ENCODE results near the gene CHTOP. TPM values are rescaled to one million over a fixed set of nuclear protein-coding genes. Genes with fewer than 3 reads are reported as not detected.

The CHTOP gene
- polyA plus RNA-seq, 1 experiment, result 36.8 TPM

DNA sequence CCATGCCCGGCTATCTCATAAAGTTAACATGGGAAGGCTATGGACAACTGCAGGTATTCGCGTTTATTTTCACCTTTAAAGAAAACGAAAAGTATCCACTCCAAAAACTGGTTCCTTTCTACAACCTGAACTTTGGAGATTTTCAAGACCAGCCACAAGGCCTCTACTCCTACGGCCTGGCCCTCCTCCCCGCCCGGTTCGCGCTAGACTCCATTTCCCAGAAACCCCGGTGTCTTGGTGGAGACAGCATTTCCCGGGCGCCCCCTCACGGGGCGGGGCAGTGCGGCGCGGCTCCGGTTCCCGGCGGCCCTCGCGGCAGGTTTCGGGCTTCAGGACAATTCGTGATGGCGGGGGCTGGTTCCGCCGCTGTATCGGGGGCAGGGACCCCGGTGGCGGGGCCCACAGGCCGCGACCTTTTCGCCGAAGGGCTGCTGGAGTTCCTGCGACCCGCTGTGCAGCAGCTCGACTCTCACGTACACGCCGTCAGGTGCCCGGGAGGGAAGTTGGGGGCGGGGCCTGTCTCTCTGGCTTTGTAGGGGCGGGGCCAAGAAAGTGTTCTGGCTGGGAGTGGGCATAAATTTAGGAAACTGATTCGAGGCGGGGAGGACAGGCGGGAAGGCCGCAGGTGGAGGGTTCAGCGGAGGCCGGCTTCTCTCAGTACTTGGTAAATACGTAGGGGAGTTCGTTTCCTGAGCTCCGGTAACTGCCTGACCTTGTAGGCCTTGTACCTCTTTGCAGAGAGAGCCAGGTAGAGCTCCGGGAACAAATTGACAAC is 24.7 kb downstream of the CHTOP start, which contains the start of gene SNAPIN:
Gene SNAPIN, plus strand, starts transcription at position 304 of the 775 bp plus-strand sequence. Its CDS starts 41 bp downstream, at position 345.
- DNase-seq (ENCODE audit: low read depth), result no peak
- H3K36me3 ChIP-seq (ENCODE audit: control insufficient read depth, insufficient read depth, low read length), result peaks cover 11% of the 10 kb centered on the region
- ChIA-PET POLR2A (no interaction called here), CTCF (interaction anchor here (1.0 to 1.3 kb wide), 2 partner anchors 13 to 19 kb away, joined by 3 read pairs; no protein-coding TSS in a partner anchor)
- H3K4me3 ChIP-seq (ENCODE audit: low read depth, low read length), result peak within 1 kb of the TSS; percentile 85
- TF ChIP-seq, protein P1, sequence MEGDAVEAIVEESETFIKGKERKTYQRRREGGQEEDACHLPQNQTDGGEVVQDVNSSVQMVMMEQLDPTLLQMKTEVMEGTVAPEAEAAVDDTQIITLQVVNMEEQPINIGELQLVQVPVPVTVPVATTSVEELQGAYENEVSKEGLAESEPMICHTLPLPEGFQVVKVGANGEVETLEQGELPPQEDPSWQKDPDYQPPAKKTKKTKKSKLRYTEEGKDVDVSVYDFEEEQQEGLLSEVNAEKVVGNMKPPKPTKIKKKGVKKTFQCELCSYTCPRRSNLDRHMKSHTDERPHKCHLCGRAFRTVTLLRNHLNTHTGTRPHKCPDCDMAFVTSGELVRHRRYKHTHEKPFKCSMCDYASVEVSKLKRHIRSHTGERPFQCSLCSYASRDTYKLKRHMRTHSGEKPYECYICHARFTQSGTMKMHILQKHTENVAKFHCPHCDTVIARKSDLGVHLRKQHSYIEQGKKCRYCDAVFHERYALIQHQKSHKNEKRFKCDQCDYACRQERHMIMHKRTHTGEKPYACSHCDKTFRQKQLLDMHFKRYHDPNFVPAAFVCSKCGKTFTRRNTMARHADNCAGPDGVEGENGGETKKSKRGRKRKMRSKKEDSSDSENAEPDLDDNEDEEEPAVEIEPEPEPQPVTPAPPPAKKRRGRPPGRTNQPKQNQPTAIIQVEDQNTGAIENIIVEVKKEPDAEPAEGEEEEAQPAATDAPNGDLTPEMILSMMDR (IDR thresholded peaks at IDR 0.05; ENCODE audit: insufficient read depth, low read depth, low read length), result peak; percentile 26
- H3K27me3 ChIP-seq (ENCODE audit: control insufficient read depth, insufficient read depth, low read length), result no peaks in the 10 kb centered on the region

DNA sequence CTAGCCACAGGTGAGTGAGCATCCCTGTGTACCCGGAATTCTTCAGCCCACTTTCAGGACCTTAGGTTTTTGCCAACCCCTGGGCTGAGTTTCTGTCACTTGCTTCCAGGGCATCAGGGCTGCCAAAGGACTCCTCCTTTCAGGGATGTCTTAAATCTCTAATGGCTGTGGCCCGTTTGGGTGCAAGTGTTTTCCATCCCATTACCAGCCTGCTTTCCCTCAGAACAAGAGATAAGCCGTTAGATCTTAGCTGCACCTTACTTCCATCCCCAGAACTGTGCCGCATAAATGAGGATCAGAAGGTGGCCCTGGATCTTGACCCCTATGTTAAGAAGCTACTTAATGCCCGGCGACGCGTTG is 25.3 kb downstream of the CHTOP start:
- ChIA-PET CTCF (interaction anchor here (1.0 kb wide), 1 partner anchor 18 kb away, joined by 3 read pairs; no protein-coding TSS in a partner anchor), POLR2A (no interaction called here)
- TF ChIP-seq, protein P1 (IDR thresholded peaks at IDR 0.05; ENCODE audit: insufficient read depth, low read depth, low read length), result no peak
- Histone ChIP-seq H3K4me3 (ENCODE audit: low read depth, low read length) (peak overlapping the region; percentile 85), H3K36me3 (ENCODE audit: control insufficient read depth, insufficient read depth, low read length) (peaks cover 11% of the 10 kb centered on the region), H3K27me3 (ENCODE audit: control insufficient read depth, insufficient read depth, low read length) (no peaks in the 10 kb centered on the region)
- DNase-seq (ENCODE audit: low read depth), result no peak

DNA sequence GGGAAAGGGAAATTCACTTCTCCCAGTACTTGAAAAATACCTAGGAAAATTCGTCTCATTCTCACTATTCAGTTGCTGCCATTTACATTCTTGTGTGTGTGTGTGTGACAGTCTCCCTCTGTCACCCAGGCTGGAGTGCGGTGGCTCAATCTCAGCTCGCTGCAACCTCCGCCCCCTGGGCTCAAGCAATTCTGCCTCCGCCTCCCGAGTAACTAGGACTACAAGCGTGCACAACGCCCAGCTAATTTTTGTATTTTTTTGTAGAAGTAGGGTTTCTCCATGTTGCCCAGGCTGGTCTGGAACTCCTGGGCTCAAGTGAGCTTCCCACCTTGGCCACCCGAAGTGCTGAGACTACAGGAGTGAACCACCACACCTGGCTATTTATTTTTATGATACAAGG is 25.8 kb downstream of the CHTOP start:
- POLR2A ChIA-PET, result no interaction called here
- Histone ChIP-seq H3K27me3 (ENCODE audit: control insufficient read depth, insufficient read depth, low read length) (no peaks in the 10 kb centered on the region), H3K36me3 (ENCODE audit: control insufficient read depth, insufficient read depth, low read length) (peaks cover 11% of the 10 kb centered on the region), H3K4me3 (ENCODE audit: low read depth, low read length) (peak overlapping the region; percentile 85; the same call in 1 of the 2 replicates)
- no peak for DNase-seq (ENCODE audit: low read depth)
- CTCF ChIA-PET, result interaction anchor here (1.0 kb wide), 1 partner anchor 18 kb away, joined by 3 read pairs; no protein-coding TSS in a partner anchor
- TF ChIP-seq, protein P1 (IDR thresholded peaks at IDR 0.05; ENCODE audit: insufficient read depth, low read depth, low read length), result no peak

DNA sequence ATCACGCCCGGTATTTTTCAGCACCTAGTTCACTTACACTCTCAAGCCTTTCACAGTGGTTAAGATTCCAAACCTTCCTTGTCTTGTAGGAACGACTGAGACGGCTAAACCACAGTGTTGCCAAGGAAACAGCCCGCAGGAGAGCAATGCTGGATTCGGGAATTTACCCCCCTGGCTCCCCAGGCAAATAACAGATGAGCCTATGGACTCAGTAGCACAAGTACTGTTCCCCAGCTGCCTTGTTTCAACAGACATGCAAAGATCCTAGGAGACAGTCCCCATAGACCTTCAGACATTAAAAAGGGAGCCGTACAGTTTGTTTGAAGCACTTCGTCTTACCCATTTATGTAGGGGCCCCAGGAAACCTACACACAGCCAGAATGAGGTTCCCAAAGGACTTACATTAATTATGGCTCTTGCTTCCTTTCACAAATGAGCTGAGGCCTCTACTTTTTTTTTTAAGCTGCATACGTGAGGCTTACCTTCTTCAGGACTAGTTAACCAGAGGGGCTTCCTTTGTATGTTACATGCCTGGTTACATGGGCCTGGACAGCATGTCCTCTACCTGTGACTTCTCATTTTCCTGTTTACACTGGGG is 27.3 kb downstream of the CHTOP start:
- TF ChIP-seq, protein P1 (IDR thresholded peaks at IDR 0.05; ENCODE audit: insufficient read depth, low read depth, low read length), result no peak
- H3K4me3 ChIP-seq (ENCODE audit: low read depth, low read length), result no peak overlapping the region
- CTCF ChIA-PET, result interaction anchor here (1.6 kb wide), 2 partner anchors 10 to 17 kb away, joined by 3 to 4 read pairs; partner anchors contain the start of genes ILF2 and NPR1
- peaks cover 14% of the 10 kb centered on the region for H3K36me3 ChIP-seq (ENCODE audit: control insufficient read depth, insufficient read depth, low read length)
- H3K27me3 ChIP-seq (ENCODE audit: control insufficient read depth, insufficient read depth, low read length), result no peaks in the 10 kb centered on the region
- POLR2A ChIA-PET, result no interaction called here
- DNase-seq (ENCODE audit: low read depth), result no peak

DNA sequence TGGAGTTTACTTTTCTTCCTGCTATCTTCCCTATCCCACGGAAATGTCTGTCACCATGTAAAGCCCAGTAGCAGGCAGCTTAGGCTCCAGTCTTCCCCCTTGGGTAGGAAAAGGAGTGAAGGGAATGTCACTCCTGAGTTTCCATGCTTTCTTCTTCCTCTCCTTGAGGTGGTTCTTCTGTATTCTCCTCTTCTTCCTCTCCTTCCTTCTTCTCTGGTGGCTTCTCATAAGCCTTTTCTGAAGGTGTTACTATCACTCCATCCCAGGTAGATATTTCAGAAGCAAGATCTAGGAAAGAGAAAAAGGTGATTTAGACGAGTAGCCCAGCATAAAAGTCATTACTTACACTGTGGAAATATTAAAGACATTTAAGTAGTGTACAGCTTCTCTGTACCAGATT is 28.4 kb downstream of the CHTOP start:
- TF ChIP-seq, protein P1 (IDR thresholded peaks at IDR 0.05; ENCODE audit: insufficient read depth, low read depth, low read length), result no peak
- Histone ChIP-seq H3K4me3 (ENCODE audit: low read depth, low read length) (no peak overlapping the region), H3K36me3 (ENCODE audit: control insufficient read depth, insufficient read depth, low read length) (peaks cover 18% of the 10 kb centered on the region), H3K27me3 (ENCODE audit: control insufficient read depth, insufficient read depth, low read length) (no peaks in the 10 kb centered on the region)
- CTCF ChIA-PET, result no interaction called here
- DNase-seq (ENCODE audit: low read depth), result no peak
- POLR2A ChIA-PET, result no interaction called here

Data from BJ (cell line).